ENCODE results near the gene TPD52L1. TPM values are rescaled to one million over a fixed set of nuclear protein-coding genes. Genes with fewer than 3 reads are reported as not detected.

Gene TPD52L1
- total RNA-seq, 6 experiments from 2014 or later, result 36.8 to 119 (median 47.7) TPM

- DNase-seq, result no peak
- H3K36me3 ChIP-seq, result no peaks in the 10 kb centered on the region
- 100% methylated on average over 1 of the region's 1 CpG for WGBS (ENCODE audit: insufficient coverage, low coverage, low lambda C conversion rate, missing lambda C conversion rate)
- no peak for TF ChIP-seq POLR2A (IDR thresholded peaks at IDR 0.05)
- no peak for TF ChIP-seq CTCF (IDR thresholded peaks at IDR 0.05)
- H3K4me1 ChIP-seq, result no peaks in the 10 kb centered on the region
- H3K27ac ChIP-seq, result no peak overlapping the region
- no peak overlapping the region for H3K4me3 ChIP-seq
- no peaks in the 10 kb centered on the region for H3K9me3 ChIP-seq
- no peak for ATAC-seq
- no peaks in the 10 kb centered on the region for H3K27me3 ChIP-seq
- intact Hi-C loops (cut with DNase I), result no loop called here
Observed at GRCh38 chr6:125231133-125231532, 77.6 kb downstream of the TPD52L1 start.

- Histone ChIP-seq H3K9me3 (no peaks in the 10 kb centered on the region), H3K27me3 (no peaks in the 10 kb centered on the region), H3K4me3 (no peak overlapping the region), H3K4me1 (no peaks in the 10 kb centered on the region), H3K27ac (no peak overlapping the region), H3K36me3 (no peaks in the 10 kb centered on the region)
- no peak for ATAC-seq
- no peak for DNase-seq
- intact Hi-C loops (cut with DNase I), result no loop called here
- TF ChIP-seq POLR2A (IDR thresholded peaks at IDR 0.05), result no peak
- no peak for TF ChIP-seq CTCF (IDR thresholded peaks at IDR 0.05)
- 94% methylated on average over 7 of the region's 7 CpGs for WGBS (ENCODE audit: insufficient coverage, low coverage, low lambda C conversion rate, missing lambda C conversion rate)
Observed at GRCh38 chr6:125231574-125232343, 78.2 kb downstream of the TPD52L1 start.

- ATAC-seq (no peak), DNase-seq (no peak)
- intact Hi-C loops (cut with DNase I), result no loop called here
- no peaks in the 10 kb centered on the region for H3K27me3 ChIP-seq
- no peaks in the 10 kb centered on the region for H3K4me1 ChIP-seq
- H3K4me3 ChIP-seq, result no peak overlapping the region
- H3K9me3 ChIP-seq, result no peaks in the 10 kb centered on the region
- no peaks in the 10 kb centered on the region for H3K36me3 ChIP-seq
- no peak for TF ChIP-seq CTCF (IDR thresholded peaks at IDR 0.05)
- TF ChIP-seq POLR2A (IDR thresholded peaks at IDR 0.05), result no peak
- WGBS (ENCODE audit: insufficient coverage, low coverage, low lambda C conversion rate, missing lambda C conversion rate), result 38% methylated on average over 1 of the region's 1 CpG
- no peak overlapping the region for H3K27ac ChIP-seq
Observed at GRCh38 chr6:125232466-125232865, 78.9 kb downstream of the TPD52L1 start.

GRCh38 chr6:125233202-125233601 lies 79.6 kb downstream of the TPD52L1 start:
- 73% methylated on average over 3 of the region's 3 CpGs for WGBS (ENCODE audit: insufficient coverage, low coverage, low lambda C conversion rate, missing lambda C conversion rate)
- DNase-seq (no peak), ATAC-seq (no peak)
- H3K27ac ChIP-seq, result no peak overlapping the region
- H3K36me3 ChIP-seq, result no peaks in the 10 kb centered on the region
- no peaks in the 10 kb centered on the region for H3K4me1 ChIP-seq
- H3K27me3 ChIP-seq, result no peaks in the 10 kb centered on the region
- H3K4me3 ChIP-seq, result no peak overlapping the region
- no peaks in the 10 kb centered on the region for H3K9me3 ChIP-seq
- TF ChIP-seq POLR2A (IDR thresholded peaks at IDR 0.05), result no peak
- no peak for TF ChIP-seq CTCF (IDR thresholded peaks at IDR 0.05)
- intact Hi-C loops (cut with DNase I), result no loop called here

Data from right lobe of liver (tissue), 6 donors.